CD4-positive, alpha-beta T cell treated with Interleukin-15 for 4 hours (primary cell): ENCODE results near the gene MDN1.

Source experiments
- DNase-seq: peaks from one replicate; pipeline ENCODE4 v3.0.0-alpha.2; 2020; ENCODE audit warnings: low spot score

Gene MDN1

GRCh38 chr6:89692256-89692655 lies 127.3 kb downstream of the MDN1 start:
- no peak for DNase-seq

DNA sequence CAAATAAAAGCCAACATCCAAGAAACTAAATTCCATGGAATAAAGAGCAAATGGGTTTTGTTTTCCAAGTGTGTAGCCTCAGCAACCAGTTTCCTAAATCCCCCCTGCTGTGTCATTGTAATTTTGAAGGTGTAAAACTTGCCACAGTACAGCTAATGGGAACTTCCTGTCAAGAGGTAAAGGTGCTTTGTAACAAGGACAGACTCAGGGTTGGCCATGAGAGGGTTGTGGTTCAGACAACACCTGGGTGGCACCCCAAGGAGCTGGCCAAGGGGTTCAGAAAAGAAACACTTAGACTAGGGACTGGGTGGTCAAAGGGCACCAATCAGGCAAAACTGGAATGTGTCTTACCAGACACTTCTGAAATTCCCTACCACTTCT lies 128.7 kb downstream of the MDN1 start:
- no peak for DNase-seq

GRCh38 chr6:89689732-89690131 lies 129.9 kb downstream of the MDN1 start:
- DNase-seq: no peak

GRCh38 chr6:89688328-89688727 lies 131.3 kb downstream of the MDN1 start:
- no peak for DNase-seq

- DNase-seq: no peak
These were observed 134.3 kb downstream of the MDN1 start for GRCh38 chr6:89685311-89685710.

DNA sequence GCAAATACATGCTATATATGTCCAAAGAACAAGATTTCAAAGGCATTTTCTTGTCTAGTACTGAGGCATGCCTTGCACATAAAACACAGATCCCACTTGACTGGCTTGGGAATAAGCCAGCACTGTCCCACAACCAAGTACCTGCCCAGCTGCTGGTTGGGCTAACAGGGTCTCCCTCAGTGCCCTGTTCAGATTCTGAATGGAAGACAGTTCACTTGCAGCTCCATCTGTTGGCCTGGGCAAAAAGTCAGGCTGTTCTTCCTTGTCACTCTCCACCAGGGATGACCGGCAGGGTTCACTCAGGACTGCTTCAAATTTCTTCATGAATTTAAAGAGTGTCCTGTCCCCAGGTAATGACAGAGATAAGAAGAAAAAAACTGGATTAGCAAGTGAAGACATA lies 136.6 kb downstream of the MDN1 start:
- DNase-seq: no peak

DNA sequence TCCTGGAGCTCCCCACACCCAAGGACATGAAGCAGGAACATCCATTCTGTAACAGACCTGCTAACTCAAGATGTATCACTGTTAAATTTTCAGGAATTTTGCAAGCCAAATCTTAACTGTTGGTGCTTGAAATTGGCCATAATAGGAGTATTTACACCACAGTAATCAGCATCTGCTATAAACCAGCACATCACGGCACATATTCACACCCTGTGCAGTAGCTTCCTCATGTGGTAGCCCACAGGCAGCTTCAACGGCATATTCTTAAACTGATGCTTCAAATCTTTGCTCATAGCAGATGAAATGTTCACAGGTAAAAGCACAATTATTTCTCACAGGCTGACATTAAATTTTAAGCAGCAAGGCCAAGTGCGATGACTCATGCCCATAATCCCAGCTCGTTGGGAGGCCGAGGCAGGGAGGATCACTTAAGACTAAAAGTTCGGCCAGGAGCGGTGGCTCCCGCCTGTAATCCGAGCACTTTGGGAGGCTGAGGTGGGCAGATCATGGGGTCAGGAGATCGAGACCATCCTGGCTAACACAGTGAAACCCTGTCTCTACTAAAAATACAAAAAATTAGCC lies 137.5 kb downstream of the MDN1 start:
- DNase-seq: no peak

- DNase-seq: no peak
These were observed 139.0 kb downstream of the MDN1 start for GRCh38 chr6:89680551-89680950.

DNA sequence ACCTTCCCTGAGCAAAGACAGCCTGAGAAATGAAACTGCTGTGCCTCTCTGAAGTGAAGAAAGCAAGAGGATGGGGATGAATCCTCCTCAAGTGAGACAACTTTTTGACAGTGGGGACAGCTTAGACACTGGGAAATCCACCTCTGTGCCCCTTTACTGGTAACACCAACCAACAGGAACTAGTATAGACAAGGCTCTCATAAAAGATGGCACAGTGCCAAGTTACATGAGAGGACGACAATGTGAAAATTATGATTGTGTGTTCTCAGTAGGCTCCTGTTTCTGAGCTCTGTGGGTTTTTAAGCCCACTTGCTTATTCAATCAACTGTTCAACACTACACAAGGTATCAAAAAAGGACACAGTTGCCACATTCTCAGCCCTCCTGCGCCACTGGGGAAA lies 139.4 kb downstream of the MDN1 start:
- DNase-seq: no peak

DNA sequence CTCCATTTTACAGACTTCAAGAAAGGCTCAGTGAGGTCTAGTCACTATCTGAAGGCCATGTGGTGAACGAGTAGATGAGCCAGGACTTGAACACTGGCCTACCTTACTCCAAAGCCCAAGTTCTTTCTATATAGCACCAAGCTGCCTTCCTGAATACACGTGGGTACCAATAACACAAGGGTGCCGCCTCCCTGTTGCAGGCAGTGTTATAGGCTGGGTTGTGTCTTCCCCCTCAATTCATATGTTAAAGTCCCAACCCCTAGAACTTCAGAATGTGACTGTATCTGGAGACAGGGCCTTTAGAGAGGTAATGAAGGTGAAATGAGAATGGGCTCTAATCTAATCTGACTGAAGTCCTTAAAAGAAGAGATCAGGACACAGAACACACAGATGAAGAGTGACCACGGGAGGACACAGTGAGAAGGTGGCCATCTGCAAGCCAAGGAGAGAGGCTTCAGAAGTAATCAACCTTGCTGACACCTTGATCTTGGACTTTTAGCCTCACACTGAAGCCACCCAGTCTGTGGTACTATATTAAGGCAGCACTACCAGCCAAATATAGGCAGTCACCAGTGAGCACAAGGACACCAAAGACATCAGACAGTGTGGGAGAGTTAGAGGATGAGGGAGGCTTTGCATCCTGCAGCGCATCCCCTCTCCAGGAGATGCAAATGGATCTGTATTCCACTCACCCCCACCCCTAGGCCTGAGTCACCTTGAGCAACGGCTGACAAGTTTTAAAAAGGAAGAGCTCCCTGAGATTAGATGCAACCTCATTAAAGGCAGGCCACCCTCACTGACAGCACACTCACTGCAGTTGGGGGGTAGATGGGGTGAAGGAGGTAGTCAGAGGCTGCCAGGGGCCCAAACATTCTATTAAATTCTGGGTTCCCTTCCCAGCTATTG lies 140.1 kb downstream of the MDN1 start:
- DNase-seq: no peak

DNA sequence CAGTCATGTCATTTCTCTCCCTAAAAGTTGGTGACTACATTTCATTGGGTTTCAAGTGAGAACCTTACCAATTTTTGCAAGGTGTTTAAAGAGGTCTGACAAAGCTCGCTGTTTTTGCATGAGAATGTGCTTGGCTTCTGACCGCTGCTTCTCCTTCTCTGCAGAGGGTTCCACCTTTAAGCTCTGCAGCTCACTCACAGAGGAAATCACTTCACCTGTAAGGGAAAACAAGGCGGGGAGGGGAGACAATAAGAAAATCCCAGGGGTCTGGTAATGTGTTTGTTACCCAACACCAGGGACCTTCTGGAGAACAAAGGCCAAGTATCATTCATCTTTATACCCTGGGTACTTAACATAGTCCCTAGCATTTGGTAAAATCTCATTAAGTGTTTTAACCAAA lies 141.1 kb downstream of the MDN1 start:
- DNase-seq: no peak

- DNase-seq: no peak
These were observed 143.4 kb downstream of the MDN1 start for GRCh38 chr6:89675949-89676748.

GRCh38 chr6:89670935-89671565 lies 148.5 kb downstream of the MDN1 start:
- no peak for DNase-seq

DNA sequence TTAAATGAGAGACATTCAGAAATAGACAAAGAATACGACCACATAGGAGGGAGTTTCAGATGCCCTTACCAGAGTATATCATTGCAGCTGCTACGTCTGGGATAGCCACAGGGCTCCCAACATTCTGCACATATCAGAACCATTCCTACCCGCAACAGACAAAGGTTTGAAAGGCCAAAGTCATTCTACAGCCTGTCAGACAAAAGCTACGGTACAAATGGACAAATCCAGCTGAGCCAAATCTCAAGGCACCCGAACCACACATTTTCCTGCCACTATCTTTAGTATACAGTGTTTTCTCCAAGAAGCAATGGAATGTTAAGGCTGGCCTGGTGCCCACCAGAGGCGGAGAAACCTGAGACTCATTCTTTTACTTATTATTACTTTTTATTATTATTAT lies 150.6 kb downstream of the MDN1 start:
- no peak for DNase-seq

DNA sequence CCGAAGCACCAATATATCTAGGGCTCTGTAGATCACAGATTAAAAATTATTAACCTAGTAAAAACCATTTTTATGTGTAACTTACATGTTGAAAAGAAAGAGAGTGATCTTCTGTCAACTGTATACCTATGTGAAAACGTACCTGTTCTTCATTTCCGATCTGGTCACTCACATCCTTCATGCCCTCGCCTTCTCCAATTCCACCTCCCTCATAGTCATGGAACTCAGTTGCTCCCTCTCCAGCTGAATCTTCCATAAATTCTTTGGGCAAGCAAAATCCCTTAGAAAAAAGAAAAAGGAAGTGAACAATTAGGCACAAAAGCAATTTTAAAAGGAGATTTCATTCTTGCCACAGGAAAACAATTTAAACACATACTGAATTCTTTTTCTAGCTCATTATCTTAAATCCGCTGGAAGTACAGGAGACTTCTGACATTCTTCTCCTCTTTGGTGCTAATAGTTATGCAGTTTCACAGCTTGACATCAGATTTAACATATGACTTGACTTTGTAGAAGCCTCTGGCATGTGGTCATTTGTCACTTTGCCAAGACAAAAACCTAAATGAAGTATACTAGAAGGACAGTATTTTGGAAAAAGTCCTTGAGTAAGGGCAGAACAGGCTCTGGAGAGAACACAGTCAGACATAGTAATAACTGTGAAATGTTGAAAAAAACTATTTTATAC lies 151.6 kb downstream of the MDN1 start:
- DNase-seq: no peak

- DNase-seq: no peak
These were observed 156.9 kb downstream of the MDN1 start for GRCh38 chr6:89662659-89663223.

GRCh38 chr6:89661559-89661958 lies 158.0 kb downstream of the MDN1 start:
- no peak for DNase-seq

- DNase-seq: no peak
These were observed 158.6 kb downstream of the MDN1 start for GRCh38 chr6:89660981-89661380.

- DNase-seq: no peak
These were observed 162.0 kb downstream of the MDN1 start for GRCh38 chr6:89657445-89658158.

DNA sequence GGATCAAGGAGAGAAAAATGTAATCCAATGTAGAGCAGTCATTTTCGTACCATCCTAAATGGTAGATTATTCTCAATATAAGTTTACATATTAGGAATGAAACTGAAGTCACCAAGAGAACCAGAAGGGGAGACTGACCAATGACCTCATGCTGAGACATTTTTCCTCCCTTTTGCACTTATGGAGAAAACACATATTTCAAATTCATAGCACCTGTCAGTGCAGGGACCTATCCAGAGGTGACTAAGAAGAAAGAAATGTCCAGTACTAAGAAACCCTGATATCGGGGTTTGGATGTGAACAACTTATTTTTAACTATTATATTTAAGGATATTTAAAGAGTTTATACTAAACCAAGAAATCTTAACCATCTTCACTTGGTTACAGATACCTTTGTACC lies 164.5 kb downstream of the MDN1 start:
- DNase-seq: no peak

- no peak for DNase-seq
These were observed 169.0 kb downstream of the MDN1 start for GRCh38 chr6:89650579-89650978.
